Prostate gland (tissue), 2 donors: ENCODE results near the gene FMN1.

ENCODE experiments used
- CTCF ChIP-seq, 4 experiments: fragments of 200-600 bp in 2 of 4; fragments of 450-650 bp in 2 of 4; sonication (generic) in 2 of 4; IDR thresholded peaks; 1 replicate in 3 of 4; 2 replicates in 1 of 4; pipeline ENCODE4 v1.5.1; 2016 to 2019; ENCODE audit warnings: antibody characterized with exemption in 4 of 4, mild to moderate bottlenecking in 2 of 4, moderate library complexity in 2 of 4
- POLR2AphosphoS5 ChIP-seq: sonication (generic); formaldehyde crosslinking; IDR thresholded peaks from one replicate; pipeline ENCODE4 v1.6.1; 2017; ENCODE audit warnings: antibody characterized with exemption

- no peak for TF ChIP-seq CTCF (IDR thresholded peaks at IDR 0.05)
- no peak for TF ChIP-seq POLR2AphosphoS5
Observed at GRCh38 chr15:32738666-32739065, 455.8 kb downstream of the FMN1 start.
